ENCODE results near the gene SGF29.

DNA sequence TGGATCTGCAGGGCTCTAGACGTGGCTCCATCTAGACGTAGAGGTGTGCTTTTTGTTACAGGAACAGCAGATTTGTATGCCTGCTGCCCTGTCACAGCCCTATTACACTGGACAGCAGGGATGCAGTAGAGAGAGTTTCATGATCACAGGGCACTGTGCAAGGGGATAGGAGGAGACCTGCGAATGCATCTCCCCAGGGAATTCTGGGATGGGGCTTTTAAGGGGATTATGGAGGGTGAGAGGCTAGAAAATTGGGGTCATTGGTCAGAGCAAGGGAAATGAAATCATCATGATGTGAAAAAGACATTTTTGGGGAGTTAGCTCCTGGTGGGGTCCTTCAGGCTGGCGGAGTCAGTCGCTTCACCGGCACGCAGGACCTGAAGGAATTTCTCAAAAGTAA, 11.1 kb upstream of the SGF29 start:
- TF ChIP-seq, protein P1, sequence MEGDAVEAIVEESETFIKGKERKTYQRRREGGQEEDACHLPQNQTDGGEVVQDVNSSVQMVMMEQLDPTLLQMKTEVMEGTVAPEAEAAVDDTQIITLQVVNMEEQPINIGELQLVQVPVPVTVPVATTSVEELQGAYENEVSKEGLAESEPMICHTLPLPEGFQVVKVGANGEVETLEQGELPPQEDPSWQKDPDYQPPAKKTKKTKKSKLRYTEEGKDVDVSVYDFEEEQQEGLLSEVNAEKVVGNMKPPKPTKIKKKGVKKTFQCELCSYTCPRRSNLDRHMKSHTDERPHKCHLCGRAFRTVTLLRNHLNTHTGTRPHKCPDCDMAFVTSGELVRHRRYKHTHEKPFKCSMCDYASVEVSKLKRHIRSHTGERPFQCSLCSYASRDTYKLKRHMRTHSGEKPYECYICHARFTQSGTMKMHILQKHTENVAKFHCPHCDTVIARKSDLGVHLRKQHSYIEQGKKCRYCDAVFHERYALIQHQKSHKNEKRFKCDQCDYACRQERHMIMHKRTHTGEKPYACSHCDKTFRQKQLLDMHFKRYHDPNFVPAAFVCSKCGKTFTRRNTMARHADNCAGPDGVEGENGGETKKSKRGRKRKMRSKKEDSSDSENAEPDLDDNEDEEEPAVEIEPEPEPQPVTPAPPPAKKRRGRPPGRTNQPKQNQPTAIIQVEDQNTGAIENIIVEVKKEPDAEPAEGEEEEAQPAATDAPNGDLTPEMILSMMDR (conservative IDR thresholded peaks at IDR 0.05), result no peak
- no peak for TF ChIP-seq EZH2 (IDR thresholded peaks at IDR 0.05; ENCODE audit: low read depth)

All from PC-9 (cell line).